Activated naive CD8-positive, alpha-beta T cell (primary cell): Measurements from ENCODE around the gene ADGRL3.
"Not testable (repeated sequence)": the region's sequence is repeated elsewhere in the genome, so short reads cannot be mapped to it uniquely, and the experiment has no call there.

Experiments used
- H3K27ac Mint-ChIP-seq: one replicate; pipeline ENCODE4 v1.8.0; 2021; ENCODE audit warnings: mixed read lengths
- H3K27me3 Mint-ChIP-seq: one replicate; pipeline ENCODE4 v1.8.0; 2021; ENCODE audit warnings: mixed read lengths
- H3K36me3 Mint-ChIP-seq: one replicate; pipeline ENCODE4 v1.8.0; 2021; ENCODE audit warnings: mixed read lengths
- H3K4me1 Mint-ChIP-seq: one replicate; pipeline ENCODE4 v1.8.0; 2021; ENCODE audit warnings: low read depth, mixed read lengths
- H3K4me3 Mint-ChIP-seq: one replicate; pipeline ENCODE4 v1.8.0; 2021; ENCODE audit warnings: mild to moderate bottlenecking, mixed read lengths
- H3K9me3 Mint-ChIP-seq: one replicate; pipeline ENCODE4 v1.8.0; 2021; ENCODE audit warnings: low read depth, mixed read lengths

Gene ADGRL3

DNA sequence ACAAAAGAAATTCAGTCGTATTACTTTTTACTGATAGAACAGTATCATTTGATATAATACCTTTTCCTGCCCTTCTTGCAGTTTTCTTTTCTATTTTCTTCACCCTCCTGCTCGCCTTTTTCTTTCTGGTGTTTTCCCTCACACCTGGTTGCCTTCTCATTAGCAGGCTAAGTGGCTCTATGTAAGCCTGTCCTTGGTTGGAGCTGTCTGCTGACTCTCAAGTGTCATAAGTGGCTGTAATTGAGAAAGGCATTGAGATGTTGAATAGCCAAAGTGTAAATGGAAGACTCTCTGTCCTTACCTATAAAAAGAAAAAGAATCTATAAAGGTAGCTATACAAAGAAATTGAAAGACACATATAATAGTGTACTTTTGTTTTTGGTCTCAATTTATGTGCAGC is 180.7 kb downstream of the ADGRL3 start:
- Mint-ChIP-seq H3K9me3 (peaks cover 12% of the 10 kb centered on the region), H3K27me3 (no peaks in the 10 kb centered on the region), H3K4me1 (no peaks in the 10 kb centered on the region), H3K36me3 (no peaks in the 10 kb centered on the region), H3K4me3 (no peak overlapping the region), H3K27ac (no peak overlapping the region)

DNA sequence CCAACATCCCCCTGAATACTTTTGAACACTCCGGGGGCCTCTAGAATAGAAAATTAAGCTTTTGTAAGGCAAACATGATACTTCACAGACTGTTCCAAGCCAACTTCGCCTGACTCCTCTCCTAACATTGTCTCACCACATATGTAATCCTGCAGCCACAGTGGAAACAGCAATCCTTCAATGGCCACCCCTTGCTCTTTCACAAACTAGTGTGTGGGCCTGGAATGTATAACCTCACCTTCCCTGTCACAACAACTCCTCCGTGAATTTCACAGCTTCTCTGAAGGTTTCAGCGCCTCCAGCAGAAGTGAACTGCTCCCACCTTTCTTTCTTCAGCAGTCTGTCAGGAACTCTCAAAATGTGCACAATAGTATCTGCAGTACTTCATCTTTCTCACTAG is 185.1 kb downstream of the ADGRL3 start:
- no peak overlapping the region for H3K4me3 Mint-ChIP-seq
- no peaks in the 10 kb centered on the region for H3K36me3 Mint-ChIP-seq
- no peak overlapping the region for H3K27ac Mint-ChIP-seq
- H3K9me3 Mint-ChIP-seq: peaks cover 13% of the 10 kb centered on the region
- no peaks in the 10 kb centered on the region for H3K27me3 Mint-ChIP-seq
- H3K4me1 Mint-ChIP-seq: no peaks in the 10 kb centered on the region

DNA sequence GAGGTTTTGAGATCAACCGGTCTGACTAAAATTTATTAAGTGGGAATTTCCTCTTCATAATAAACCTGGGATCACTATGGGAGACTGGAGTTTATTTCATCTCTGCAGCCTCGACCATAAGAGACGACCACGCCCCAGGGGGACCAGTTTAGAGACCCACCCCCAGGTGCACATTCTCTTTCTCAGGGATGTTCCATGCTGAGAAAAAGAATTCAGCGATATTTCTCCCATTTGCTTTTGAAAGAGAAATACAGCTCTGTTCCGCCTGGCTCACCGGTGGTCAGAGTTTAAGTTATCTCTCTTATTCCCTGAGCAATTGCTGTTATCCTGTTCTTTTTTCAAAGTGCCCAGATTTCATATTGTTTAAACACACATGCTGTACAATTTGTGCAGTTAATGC is 187.2 kb downstream of the ADGRL3 start:
- not testable (repeated sequence) for H3K36me3 Mint-ChIP-seq, H3K27me3 Mint-ChIP-seq, H3K27ac Mint-ChIP-seq, H3K4me3 Mint-ChIP-seq, H3K4me1 Mint-ChIP-seq, H3K9me3 Mint-ChIP-seq

GRCh38 chr4:61389640-61390039 is 189.5 kb downstream of the ADGRL3 start:
- H3K36me3 Mint-ChIP-seq: no peaks in the 10 kb centered on the region
- peaks cover 5% of the 10 kb centered on the region for H3K9me3 Mint-ChIP-seq
- no peaks in the 10 kb centered on the region for H3K27me3 Mint-ChIP-seq
- no peaks in the 10 kb centered on the region for H3K4me1 Mint-ChIP-seq
- H3K27ac Mint-ChIP-seq: no peak overlapping the region
- H3K4me3 Mint-ChIP-seq: no peak overlapping the region

GRCh38 chr4:61395754-61396153 is 195.6 kb downstream of the ADGRL3 start:
- Mint-ChIP-seq H3K27ac (no peak overlapping the region), H3K9me3 (peaks cover 5% of the 10 kb centered on the region), H3K4me1 (no peaks in the 10 kb centered on the region), H3K4me3 (no peak overlapping the region), H3K27me3 (no peaks in the 10 kb centered on the region), H3K36me3 (no peaks in the 10 kb centered on the region)

DNA sequence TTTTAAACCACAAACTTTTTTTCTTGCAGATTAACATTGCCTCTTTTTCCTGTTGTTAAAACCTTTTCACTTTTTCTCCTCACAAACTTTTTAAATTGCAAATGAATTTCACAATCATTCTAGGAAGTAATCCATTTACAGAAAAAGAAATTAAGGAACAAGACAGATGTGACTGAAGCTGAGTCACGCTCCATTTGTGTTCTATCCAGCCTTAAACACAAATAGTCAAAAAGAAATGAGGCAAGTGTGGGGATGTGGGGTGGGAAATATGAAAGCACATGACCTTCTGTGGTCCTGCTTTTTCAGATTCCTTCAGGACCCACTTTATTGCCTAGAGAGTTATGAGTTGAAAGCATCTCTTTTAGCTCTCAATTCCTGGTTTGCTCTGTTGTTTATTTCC is 197.0 kb downstream of the ADGRL3 start:
- peaks cover 5% of the 10 kb centered on the region for H3K9me3 Mint-ChIP-seq
- no peaks in the 10 kb centered on the region for H3K27me3 Mint-ChIP-seq
- H3K4me3 Mint-ChIP-seq: no peak overlapping the region
- no peak overlapping the region for H3K27ac Mint-ChIP-seq
- H3K36me3 Mint-ChIP-seq: no peaks in the 10 kb centered on the region
- H3K4me1 Mint-ChIP-seq: no peaks in the 10 kb centered on the region

DNA sequence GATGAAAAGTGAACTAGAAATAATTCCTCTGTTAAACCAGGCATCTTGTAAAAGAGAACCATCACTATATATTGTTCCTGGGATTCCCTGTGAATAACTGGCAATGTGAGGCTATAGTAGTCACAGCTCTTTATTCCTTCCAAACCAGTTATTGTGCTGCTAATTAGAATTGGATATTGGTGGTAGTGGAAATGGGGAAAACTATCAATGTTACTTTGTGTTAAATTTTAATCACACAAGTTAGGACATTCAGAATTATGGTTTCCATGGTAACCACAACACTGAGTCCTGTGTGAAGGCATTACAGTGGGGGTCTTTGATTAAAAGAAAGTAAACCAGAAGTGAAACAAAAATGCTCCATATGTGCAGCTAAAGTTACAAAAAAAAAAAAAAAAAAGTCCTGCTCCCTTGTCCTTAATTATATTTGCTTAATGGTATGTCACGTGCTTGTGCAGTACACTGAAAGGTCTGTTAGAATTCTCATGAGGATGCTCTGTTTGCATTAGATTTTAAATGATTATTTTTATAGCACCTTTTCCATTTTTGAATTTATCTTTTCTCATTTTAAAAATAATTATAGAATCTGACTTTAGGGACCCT is 200.4 kb downstream of the ADGRL3 start:
- no peaks in the 10 kb centered on the region for H3K27me3 Mint-ChIP-seq
- no peak overlapping the region for H3K4me3 Mint-ChIP-seq
- no peaks in the 10 kb centered on the region for H3K4me1 Mint-ChIP-seq

GRCh38 chr4:61401771-61402170 is 201.6 kb downstream of the ADGRL3 start:
- Mint-ChIP-seq H3K9me3 (peaks cover 5% of the 10 kb centered on the region), H3K27me3 (no peaks in the 10 kb centered on the region), H3K4me3 (no peak overlapping the region), H3K36me3 (no peaks in the 10 kb centered on the region), H3K4me1 (no peaks in the 10 kb centered on the region), H3K27ac (no peak overlapping the region)

More for the DNA sequence above, 200.4 kb downstream of the ADGRL3 start:
- no peaks in the 10 kb centered on the region for H3K36me3 Mint-ChIP-seq
- H3K27ac Mint-ChIP-seq: no peak overlapping the region
- peaks cover 5% of the 10 kb centered on the region for H3K9me3 Mint-ChIP-seq

- H3K4me3 Mint-ChIP-seq: no peak overlapping the region
- H3K4me1 Mint-ChIP-seq: no peaks in the 10 kb centered on the region
- no peaks in the 10 kb centered on the region for H3K36me3 Mint-ChIP-seq
- H3K9me3 Mint-ChIP-seq: no peaks in the 10 kb centered on the region
- H3K27me3 Mint-ChIP-seq: no peaks in the 10 kb centered on the region
- no peak overlapping the region for H3K27ac Mint-ChIP-seq
Observed at GRCh38 chr4:61405307-61405706, 205.2 kb downstream of the ADGRL3 start.

DNA sequence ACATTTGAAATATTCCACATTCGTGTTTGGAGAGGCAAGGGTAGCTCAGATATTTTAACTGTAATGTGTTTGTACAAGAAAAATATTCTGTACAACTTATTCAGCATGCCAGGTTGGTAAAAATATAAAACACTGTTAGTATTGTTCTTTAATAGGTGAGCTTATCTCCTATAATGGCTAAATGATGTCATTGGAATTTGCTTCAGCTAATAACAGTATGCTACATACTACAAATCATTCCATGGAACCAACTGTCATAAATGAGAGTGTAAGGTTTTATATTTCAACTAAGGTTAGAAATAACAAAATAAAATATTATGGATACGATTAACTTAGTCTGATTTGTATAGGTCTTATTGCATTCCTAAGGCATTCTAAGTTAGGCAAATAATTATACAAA is 206.6 kb downstream of the ADGRL3 start:
- Mint-ChIP-seq H3K27me3 (no peaks in the 10 kb centered on the region), H3K4me3 (no peak overlapping the region)

GRCh38 chr4:61407642-61408618 is 207.8 kb downstream of the ADGRL3 start:
- no peaks in the 10 kb centered on the region for H3K4me1 Mint-ChIP-seq
- H3K4me3 Mint-ChIP-seq: no peak overlapping the region
- no peaks in the 10 kb centered on the region for H3K27me3 Mint-ChIP-seq
- H3K9me3 Mint-ChIP-seq: no peaks in the 10 kb centered on the region
- H3K27ac Mint-ChIP-seq: no peak overlapping the region
- no peaks in the 10 kb centered on the region for H3K36me3 Mint-ChIP-seq

More for the DNA sequence above, 206.6 kb downstream of the ADGRL3 start:
- Mint-ChIP-seq H3K4me1 (no peaks in the 10 kb centered on the region), H3K27ac (no peak overlapping the region), H3K9me3 (no peaks in the 10 kb centered on the region), H3K36me3 (no peaks in the 10 kb centered on the region)

GRCh38 chr4:61408861-61409260 is 208.7 kb downstream of the ADGRL3 start:
- H3K4me1 Mint-ChIP-seq: no peaks in the 10 kb centered on the region

DNA sequence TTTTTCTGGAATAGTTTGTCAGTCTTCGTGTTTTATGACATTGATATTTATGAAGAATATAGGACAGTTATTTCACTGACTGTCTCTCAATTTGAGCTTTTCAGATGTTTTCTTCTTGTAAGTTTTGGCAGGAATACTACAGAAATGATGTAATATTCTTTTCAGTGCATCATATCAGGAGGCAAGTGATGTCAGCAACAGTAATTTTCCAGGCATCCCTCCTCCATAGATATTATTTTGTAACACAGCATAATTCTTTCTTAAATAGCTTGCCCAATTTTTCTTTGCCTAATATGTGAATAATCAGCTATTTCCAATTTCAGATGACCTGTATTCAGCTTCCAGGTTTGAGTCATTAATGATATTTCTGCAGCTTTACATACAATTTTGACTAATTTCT is 211.1 kb downstream of the ADGRL3 start:
- H3K27ac Mint-ChIP-seq: no peak overlapping the region

More at GRCh38 chr4:61408861-61409260, 208.7 kb downstream of the ADGRL3 start:
- H3K27me3 Mint-ChIP-seq: no peaks in the 10 kb centered on the region
- H3K36me3 Mint-ChIP-seq: no peaks in the 10 kb centered on the region
- H3K4me3 Mint-ChIP-seq: no peak overlapping the region
- no peak overlapping the region for H3K27ac Mint-ChIP-seq
- no peaks in the 10 kb centered on the region for H3K9me3 Mint-ChIP-seq

DNA sequence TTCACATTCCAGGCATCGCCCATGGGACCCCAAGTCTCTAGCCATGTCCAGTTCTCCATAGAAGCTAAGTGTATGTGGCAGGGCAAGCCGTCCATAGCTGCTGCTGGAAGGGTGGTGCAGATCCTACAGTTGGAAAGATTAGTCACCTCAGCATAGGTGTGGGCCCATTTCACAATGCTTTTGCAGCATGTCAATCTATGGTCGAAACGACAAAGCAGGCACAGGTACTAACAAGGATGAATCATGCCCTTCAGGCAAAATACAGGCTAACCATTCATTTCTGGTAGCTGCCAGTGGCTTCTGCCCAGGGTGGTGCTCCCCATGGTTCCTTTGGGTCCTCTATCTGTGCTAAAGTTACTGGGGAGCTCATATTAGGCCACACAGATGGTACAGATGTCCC is 225.2 kb downstream of the ADGRL3 start:
- no peaks in the 10 kb centered on the region for H3K27me3 Mint-ChIP-seq
- H3K27ac Mint-ChIP-seq: no peak overlapping the region
- no peaks in the 10 kb centered on the region for H3K36me3 Mint-ChIP-seq
- no peak overlapping the region for H3K4me3 Mint-ChIP-seq
- no peaks in the 10 kb centered on the region for H3K4me1 Mint-ChIP-seq
- peaks cover 6% of the 10 kb centered on the region for H3K9me3 Mint-ChIP-seq

More for the DNA sequence above, 211.1 kb downstream of the ADGRL3 start:
- H3K27me3 Mint-ChIP-seq: no peaks in the 10 kb centered on the region
- no peaks in the 10 kb centered on the region for H3K36me3 Mint-ChIP-seq
- no peaks in the 10 kb centered on the region for H3K9me3 Mint-ChIP-seq
- H3K4me3 Mint-ChIP-seq: no peak overlapping the region
- H3K4me1 Mint-ChIP-seq: no peaks in the 10 kb centered on the region

DNA sequence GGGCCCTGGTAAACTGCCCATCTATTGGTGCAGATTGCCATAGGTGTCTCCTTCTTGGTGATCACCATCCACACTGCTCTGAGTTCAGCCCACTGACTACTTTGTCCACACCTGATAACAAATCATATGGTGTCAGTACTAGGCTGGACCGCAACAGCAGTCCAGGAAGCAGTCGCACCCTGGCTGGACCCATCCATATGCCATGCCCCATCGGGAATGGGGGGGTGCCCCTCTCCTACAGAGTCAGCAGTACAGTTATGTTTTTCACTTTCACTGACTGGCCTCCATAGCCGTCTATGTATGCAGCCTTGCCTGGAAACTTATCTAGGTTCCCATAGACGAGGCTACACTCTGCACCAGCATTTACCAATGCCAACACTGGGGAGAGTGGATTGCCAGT is 226.1 kb downstream of the ADGRL3 start:
- Mint-ChIP-seq H3K27me3 (no peaks in the 10 kb centered on the region), H3K36me3 (no peaks in the 10 kb centered on the region), H3K27ac (no peak overlapping the region), H3K4me3 (no peak overlapping the region), H3K9me3 (peaks cover 6% of the 10 kb centered on the region), H3K4me1 (no peaks in the 10 kb centered on the region)
